ENCODE results near the gene NDUFA12.

DNA sequence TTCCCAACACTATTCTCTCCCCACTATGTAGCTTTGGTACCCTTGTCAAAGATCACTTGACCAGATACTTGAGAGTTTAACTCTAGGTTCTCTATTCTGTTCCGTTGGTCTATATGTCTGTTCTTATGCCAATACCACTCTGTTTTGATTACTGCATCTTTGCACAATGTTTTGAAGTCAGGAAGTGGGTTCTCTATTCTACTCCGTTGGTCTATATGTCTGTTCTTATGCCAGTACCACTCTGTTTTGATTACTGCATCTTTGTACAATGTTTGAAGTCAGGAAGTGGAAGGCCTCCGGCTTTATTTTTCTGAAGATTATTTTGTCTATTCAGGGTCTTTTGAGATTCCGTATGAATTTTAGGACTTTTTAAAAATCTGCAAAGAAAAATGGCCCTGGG is 2.7 kb upstream of the NDUFA12 start:
- TF ChIP-seq, protein P1, sequence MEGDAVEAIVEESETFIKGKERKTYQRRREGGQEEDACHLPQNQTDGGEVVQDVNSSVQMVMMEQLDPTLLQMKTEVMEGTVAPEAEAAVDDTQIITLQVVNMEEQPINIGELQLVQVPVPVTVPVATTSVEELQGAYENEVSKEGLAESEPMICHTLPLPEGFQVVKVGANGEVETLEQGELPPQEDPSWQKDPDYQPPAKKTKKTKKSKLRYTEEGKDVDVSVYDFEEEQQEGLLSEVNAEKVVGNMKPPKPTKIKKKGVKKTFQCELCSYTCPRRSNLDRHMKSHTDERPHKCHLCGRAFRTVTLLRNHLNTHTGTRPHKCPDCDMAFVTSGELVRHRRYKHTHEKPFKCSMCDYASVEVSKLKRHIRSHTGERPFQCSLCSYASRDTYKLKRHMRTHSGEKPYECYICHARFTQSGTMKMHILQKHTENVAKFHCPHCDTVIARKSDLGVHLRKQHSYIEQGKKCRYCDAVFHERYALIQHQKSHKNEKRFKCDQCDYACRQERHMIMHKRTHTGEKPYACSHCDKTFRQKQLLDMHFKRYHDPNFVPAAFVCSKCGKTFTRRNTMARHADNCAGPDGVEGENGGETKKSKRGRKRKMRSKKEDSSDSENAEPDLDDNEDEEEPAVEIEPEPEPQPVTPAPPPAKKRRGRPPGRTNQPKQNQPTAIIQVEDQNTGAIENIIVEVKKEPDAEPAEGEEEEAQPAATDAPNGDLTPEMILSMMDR (IDR thresholded peaks at IDR 0.05; ENCODE audit: insufficient read depth, low read depth, low read length), result no peak
- TF ChIP-seq EZH2 (IDR thresholded peaks at IDR 0.05; ENCODE audit: insufficient read depth, low read length), result no peak
